Liver (tissue), 3 donors: ENCODE results near the gene PKMYT1.

Experiments
- CTCF ChIP-seq: fragments of 150-350 bp; IDR thresholded peaks from 2 replicates; pipeline ENCODE4 v1.5.1; 2017; ENCODE audit warnings: improper control_type of control experiment, low read depth, low read length; ENCODE audit not compliant: missing input control
- GABPA ChIP-seq, 2 donors: IDR thresholded peaks in 1 of 2; conservative IDR thresholded peaks in 1 of 2; 2 replicates each; pipeline ENCODE4 v1.6.1; 2016; ENCODE audit warnings: antibody characterized with exemption in 2 of 2, mild to moderate bottlenecking in 1 of 2, moderate library complexity in 1 of 2
- MAX ChIP-seq: IDR thresholded peaks from 2 replicates; pipeline ENCODE4 v1.6.1; 2016; ENCODE audit warnings: antibody characterized with exemption
- REST ChIP-seq: IDR thresholded peaks from 2 replicates; pipeline ENCODE4 v1.6.1; 2016; ENCODE audit warnings: antibody characterized with exemption, mild to moderate bottlenecking
- ZBTB33 ChIP-seq: IDR thresholded peaks from 2 replicates; pipeline ENCODE4 v1.6.1; 2016; ENCODE audit warnings: antibody characterized with exemption
- donor health status: healthy.
- donor health status: healthy.

GRCh38 chr16:2923481-2923880 is 56.8 kb downstream of the PKMYT1 start:
- TF ChIP-seq CTCF, result no peak
- TF ChIP-seq REST, result no peak
- no peak for TF ChIP-seq MAX
- no peak for TF ChIP-seq GABPA (IDR thresholded peaks at IDR 0.05 in 1 of 2, conservative IDR thresholded peaks at IDR 0.05 in 1 of 2)
- no peak for TF ChIP-seq ZBTB33
